ENCODE results near the gene CCIN.

Gene CCIN

DNA sequence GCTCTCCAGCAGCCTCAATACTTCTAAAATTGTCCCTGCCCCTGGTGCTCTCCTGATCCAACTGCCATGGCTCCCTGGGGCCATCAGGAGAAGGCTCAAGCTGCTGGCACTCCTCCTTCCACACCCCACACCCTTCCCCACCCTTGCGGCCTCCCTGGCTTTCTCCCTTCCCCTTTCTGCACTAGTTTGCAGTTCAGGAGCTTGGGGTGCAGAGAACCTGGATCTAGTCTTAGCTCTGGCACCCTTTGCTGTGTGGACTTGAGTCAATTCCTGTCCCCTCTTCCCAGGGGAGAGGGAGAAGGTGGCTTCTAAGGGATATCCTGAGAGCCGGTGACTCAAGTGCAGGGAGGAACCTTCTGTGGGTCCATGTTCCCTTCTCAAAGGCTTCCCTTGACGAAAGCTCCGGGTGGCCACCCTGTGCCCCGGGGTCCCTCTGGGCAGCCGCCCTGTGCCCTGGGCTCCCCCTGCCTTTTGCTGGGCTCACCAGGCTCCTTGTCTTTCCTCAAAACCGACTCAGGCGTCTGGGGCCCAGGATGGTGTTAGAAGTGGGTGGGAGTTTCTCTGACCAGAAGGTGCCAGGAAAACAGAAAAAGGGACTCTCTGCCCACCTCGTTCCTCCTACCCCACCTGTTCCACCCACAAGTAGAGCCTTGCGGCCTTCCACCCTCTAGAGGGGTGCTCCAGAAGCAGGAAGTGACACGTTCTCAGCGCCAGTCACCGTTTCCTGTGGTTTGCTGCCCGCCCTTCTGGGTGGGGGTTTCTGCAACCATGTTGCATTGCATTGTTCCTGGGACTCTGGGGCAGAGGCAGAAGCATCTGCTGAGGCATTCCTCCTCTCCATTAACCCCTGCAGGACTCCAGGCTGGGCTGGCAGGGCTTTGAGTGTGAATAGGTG, 17.6 kb upstream of the CCIN start:
- DNase-seq (ENCODE audit: low read depth) = no peak
- no peak overlapping the region for H3K4me3 ChIP-seq (ENCODE audit: low read length)
- TF ChIP-seq, protein P1, sequence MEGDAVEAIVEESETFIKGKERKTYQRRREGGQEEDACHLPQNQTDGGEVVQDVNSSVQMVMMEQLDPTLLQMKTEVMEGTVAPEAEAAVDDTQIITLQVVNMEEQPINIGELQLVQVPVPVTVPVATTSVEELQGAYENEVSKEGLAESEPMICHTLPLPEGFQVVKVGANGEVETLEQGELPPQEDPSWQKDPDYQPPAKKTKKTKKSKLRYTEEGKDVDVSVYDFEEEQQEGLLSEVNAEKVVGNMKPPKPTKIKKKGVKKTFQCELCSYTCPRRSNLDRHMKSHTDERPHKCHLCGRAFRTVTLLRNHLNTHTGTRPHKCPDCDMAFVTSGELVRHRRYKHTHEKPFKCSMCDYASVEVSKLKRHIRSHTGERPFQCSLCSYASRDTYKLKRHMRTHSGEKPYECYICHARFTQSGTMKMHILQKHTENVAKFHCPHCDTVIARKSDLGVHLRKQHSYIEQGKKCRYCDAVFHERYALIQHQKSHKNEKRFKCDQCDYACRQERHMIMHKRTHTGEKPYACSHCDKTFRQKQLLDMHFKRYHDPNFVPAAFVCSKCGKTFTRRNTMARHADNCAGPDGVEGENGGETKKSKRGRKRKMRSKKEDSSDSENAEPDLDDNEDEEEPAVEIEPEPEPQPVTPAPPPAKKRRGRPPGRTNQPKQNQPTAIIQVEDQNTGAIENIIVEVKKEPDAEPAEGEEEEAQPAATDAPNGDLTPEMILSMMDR (conservative IDR thresholded peaks at IDR 0.05; ENCODE audit: low read depth, low read length) = no peak

DNA sequence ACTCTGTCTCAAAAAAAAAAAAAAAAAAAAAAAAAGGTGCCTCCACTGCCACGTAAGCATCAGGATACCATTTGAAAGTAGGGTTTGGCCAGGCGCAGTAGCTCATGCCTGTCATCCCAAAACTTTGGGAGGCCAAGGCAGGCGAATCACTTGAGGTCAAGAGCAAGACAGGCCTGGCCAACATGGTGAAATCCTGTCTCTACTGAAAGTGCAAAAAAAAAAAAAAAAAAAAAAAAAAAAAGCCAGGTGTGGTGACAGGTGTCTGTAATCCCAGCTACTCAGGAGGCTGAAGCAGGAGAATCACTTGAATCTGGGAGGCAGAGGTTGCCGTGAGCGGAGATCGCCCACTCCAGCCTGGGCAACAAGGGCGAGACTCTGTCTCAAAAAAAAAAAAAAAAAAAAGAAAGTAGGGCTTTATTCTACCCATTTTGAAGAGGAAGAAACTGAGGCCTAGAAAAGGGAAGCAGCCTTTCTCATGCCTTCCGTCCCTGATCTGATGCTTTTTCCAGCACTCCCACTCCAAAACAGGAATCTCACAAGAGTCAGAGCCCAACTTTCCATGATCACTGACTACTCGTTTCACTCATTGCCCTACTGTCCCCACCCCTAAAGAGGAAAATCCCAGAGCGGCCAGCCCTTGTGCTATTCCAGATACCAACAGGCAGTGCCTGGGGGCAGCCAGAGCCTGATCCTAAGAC, 16.3 kb upstream of the CCIN start:
- TF ChIP-seq, protein P1 (conservative IDR thresholded peaks at IDR 0.05; ENCODE audit: low read depth, low read length) = no peak
- no peak for DNase-seq (ENCODE audit: low read depth)
- H3K4me3 ChIP-seq (ENCODE audit: low read length) = no peak overlapping the region

DNA sequence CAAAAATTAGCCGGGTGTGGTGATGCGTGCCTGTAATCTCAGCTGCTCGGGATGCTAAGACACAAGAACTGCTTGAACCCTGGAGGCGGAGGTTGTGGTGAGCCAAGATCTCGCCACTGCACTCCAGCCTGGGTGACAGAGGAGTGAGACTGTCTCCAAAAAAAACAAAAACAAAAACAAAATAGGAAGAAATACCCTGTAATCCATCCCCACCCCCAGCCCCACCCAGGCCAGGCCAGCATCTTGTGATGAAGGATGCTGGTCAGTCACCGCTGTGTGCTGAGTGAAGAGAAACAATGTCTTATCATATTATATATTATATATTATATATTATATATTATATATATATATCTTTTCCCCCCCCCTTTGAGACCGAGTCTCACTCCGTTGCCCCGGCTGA, 15.4 kb upstream of the CCIN start:
- TF ChIP-seq, protein P1 (conservative IDR thresholded peaks at IDR 0.05; ENCODE audit: low read depth, low read length) = no peak
- no peak overlapping the region for H3K4me3 ChIP-seq (ENCODE audit: low read length)

DNA sequence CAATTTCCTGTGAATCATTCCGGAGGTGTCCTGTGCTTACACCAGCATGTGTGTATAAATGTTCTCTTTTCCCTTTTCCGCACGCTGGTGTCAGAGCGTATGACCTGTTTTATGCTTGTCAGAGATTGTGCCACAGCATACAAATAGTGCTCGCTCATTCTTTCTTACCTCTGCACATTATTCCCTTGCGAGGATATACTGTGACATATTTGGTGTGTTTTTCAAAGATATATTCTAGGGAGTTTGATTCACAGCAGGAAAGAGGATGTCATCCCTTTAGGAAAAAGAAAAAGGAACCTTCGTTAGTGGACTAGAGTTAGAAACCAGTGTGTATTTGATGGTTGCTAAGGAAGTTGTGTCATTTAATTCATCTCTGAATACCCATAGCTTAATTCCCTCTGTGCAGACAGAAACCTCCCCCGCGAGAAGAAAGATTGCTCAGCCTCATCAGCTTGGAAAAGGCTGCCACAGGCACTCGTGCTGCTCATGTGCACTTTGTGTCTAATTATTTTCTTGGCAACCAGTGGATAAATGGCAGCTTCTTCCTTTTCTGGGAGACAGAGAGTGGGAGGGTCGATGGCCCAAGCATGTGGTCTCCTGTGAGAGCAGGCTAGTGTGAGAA, 14.7 kb upstream of the CCIN start:
- TF ChIP-seq, protein P1 (conservative IDR thresholded peaks at IDR 0.05; ENCODE audit: low read depth, low read length) = no peak
- H3K4me3 ChIP-seq (ENCODE audit: low read length) = no peak overlapping the region
- DNase-seq (ENCODE audit: low read depth) = peak; percentile 71

More for the DNA sequence above, 15.4 kb upstream of the CCIN start:
- no peak for DNase-seq (ENCODE audit: low read depth)

DNA sequence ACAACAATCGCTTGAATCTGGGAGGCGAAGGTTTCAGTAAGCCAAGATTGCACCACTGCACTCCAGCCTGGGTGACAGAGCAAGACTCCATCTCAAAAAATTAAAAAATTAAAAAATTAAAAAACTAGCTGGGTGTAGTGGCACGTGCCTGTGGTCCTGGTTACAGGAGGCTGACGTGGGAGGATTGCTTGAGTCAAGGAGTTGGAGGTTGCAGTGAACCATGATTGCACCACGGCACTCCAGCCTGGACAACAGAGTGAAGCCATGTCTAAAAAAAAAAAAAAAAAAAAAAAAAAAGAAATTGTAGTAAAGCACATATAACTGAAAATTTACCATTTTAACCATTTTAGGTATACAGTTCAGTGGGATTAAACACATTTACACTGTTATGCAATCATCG, 13.1 kb upstream of the CCIN start:
- TF ChIP-seq, protein P1 (conservative IDR thresholded peaks at IDR 0.05; ENCODE audit: low read depth, low read length) = no peak
- DNase-seq (ENCODE audit: low read depth) = no peak
- H3K4me3 ChIP-seq (ENCODE audit: low read length) = no peak overlapping the region

DNA sequence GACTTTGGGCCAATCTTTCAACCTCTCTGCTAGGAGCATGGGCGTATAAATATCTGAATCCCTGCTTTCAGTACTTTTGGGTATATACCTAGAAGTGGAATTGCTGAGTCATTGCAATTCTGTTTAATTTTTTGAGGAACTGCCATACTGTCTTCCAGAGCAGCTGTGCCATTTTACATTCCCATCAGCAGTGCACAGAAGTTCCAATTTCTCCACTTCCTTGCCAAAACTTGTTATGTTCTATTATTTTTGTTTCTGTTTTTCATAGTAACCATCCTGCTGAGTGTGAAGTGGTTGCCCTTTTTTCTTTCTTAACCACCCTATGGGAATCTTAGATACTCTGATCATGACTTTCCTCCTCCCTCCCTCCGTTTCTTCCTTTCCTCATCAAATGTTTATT, 11.1 kb upstream of the CCIN start:
- no peak overlapping the region for H3K4me3 ChIP-seq (ENCODE audit: low read length)
- no peak for DNase-seq (ENCODE audit: low read depth)
- TF ChIP-seq, protein P1 (conservative IDR thresholded peaks at IDR 0.05; ENCODE audit: low read depth, low read length) = no peak

Measured in retinal pigment epithelial cell (primary cell).